ENCODE results near the gene ZFX. TPM values are rescaled to one million over a fixed set of nuclear protein-coding genes. Genes with fewer than 3 reads are reported as not detected.

Gene ZFX
- total RNA-seq, 3 donors from 2014 or later: 32.7 to 65.1 (median 41.7) TPM

GRCh38 chrX:24196509-24196908, 47.0 kb downstream of the ZFX start:
- DNase-seq (no peak), ATAC-seq (no peak)
- H3K4me1 ChIP-seq (ENCODE audit: low read depth): peaks cover 2% of the 10 kb centered on the region
- H3K36me3 ChIP-seq (ENCODE audit: low read depth): no peaks in the 10 kb centered on the region
- H3K4me3 ChIP-seq: no peak overlapping the region
- H3K9me3 ChIP-seq: no peaks in the 10 kb centered on the region
- intact Hi-C loops (cut with DNase I, micrococcal nuclease): no loop called here
- TF ChIP-seq, protein P1, sequence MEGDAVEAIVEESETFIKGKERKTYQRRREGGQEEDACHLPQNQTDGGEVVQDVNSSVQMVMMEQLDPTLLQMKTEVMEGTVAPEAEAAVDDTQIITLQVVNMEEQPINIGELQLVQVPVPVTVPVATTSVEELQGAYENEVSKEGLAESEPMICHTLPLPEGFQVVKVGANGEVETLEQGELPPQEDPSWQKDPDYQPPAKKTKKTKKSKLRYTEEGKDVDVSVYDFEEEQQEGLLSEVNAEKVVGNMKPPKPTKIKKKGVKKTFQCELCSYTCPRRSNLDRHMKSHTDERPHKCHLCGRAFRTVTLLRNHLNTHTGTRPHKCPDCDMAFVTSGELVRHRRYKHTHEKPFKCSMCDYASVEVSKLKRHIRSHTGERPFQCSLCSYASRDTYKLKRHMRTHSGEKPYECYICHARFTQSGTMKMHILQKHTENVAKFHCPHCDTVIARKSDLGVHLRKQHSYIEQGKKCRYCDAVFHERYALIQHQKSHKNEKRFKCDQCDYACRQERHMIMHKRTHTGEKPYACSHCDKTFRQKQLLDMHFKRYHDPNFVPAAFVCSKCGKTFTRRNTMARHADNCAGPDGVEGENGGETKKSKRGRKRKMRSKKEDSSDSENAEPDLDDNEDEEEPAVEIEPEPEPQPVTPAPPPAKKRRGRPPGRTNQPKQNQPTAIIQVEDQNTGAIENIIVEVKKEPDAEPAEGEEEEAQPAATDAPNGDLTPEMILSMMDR (IDR thresholded peaks at IDR 0.05): no peak

DNA sequence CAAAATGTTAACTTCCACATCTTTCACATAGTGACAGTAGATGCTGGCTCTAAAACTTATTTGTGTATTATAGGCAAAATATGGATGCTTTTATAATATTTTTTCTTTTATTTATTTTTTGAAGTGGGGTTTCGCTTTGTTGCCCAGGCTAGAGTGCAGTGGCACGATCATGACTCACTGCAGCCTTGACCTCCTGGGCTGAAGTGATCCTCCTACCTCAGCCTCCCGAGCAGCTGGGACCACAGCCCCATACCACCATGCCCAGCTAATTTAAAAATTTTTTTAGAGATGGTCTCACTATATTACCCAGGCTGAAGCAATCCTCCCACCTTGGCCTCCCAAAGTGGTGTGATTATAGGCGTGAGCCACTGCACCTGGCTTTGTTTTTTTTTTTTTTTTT, 48.6 kb downstream of the ZFX start:
- H3K4me3 ChIP-seq: no peak overlapping the region
- no peaks in the 10 kb centered on the region for H3K9me3 ChIP-seq
- ATAC-seq (no peak), DNase-seq (no peak)
- TF ChIP-seq, protein P1 (IDR thresholded peaks at IDR 0.05): no peak
- intact Hi-C loops (cut with DNase I, micrococcal nuclease): no loop called here
- no peaks in the 10 kb centered on the region for H3K36me3 ChIP-seq (ENCODE audit: low read depth)
- H3K4me1 ChIP-seq (ENCODE audit: low read depth): peaks cover 3% of the 10 kb centered on the region

DNA sequence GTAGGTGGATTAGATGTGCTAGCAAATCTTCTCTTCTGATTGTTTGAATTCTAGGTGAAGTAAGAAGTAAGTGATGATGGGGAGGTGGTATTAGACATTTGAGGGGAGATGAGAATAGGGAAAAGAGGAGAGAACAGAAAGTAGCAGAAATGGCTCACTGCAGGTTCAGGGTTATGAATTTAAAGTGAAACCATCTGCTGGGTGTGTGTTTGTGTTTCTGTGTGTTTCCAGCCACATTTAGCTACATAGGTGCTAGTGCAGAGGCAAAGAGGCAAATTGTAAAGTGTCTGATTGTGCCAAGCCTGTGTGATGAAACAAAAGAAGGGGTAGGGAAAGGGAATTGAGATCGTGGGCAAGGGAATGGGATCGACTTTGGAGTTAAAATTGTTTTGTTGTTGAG, 50.6 kb downstream of the ZFX start:
- Histone ChIP-seq H3K9me3 (no peaks in the 10 kb centered on the region), H3K4me1 (ENCODE audit: low read depth) (peaks cover 3% of the 10 kb centered on the region), H3K36me3 (ENCODE audit: low read depth) (no peaks in the 10 kb centered on the region), H3K4me3 (no peak overlapping the region)
- intact Hi-C loops (cut with DNase I, micrococcal nuclease): no loop called here
- no peak for DNase-seq
- no peak for ATAC-seq
- TF ChIP-seq, protein P1 (IDR thresholded peaks at IDR 0.05): no peak

DNA sequence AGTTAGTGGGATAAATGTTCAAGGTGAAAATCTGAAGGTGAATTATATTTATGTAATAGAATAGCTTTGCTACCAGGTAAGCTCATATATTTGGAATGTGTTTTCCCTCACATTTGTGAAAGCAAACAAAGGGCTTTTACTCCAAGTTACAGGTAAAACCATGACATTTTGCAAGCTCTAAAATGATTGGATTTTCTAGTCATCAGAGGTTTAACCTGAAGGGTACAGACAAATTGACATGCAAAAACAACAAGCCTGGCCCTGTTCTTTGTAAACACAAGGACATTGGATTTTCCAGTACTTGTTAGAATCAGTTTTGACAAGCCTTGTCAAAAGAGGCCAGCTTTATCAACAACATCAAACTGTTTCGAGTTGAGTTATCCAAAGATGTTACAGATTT, 51.7 kb downstream of the ZFX start:
- H3K4me1 ChIP-seq (ENCODE audit: low read depth): peaks cover 3% of the 10 kb centered on the region
- TF ChIP-seq, protein P1 (IDR thresholded peaks at IDR 0.05): no peak
- no peaks in the 10 kb centered on the region for H3K36me3 ChIP-seq (ENCODE audit: low read depth)
- no peak overlapping the region for H3K4me3 ChIP-seq
- H3K9me3 ChIP-seq: no peaks in the 10 kb centered on the region
- no peak for DNase-seq
- intact Hi-C loops (cut with DNase I, micrococcal nuclease): no loop called here
- ATAC-seq: no peak

DNA sequence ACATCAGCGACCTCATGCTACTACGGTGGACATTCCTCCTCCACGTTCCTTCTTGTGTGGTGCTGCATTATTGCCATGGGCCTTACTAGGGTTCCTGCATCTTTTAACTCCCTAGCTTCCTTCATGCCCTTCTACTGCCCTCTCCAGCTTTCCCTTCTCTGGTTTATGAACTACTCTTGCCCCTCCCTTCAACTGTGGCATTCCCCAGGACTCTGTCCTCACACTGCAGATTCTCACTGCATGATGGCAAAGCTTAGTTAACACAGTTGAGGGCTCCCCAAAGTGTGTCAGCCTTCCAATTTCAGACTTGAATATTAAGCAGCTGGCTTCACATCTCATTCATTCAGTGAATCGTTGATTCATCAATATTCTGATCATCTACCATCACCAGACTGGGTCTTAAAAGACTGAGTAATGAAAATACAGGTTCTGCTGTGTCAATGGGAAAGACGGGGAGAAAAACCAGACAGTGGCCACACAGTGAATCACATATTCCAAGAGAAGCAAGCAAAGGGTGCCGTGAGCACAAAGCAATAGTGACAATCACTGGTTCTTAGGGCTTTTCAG, 53.0 kb downstream of the ZFX start:
- ATAC-seq (no peak), DNase-seq (no peak)
- Histone ChIP-seq H3K4me1 (ENCODE audit: low read depth) (peaks cover 3% of the 10 kb centered on the region), H3K36me3 (ENCODE audit: low read depth) (no peaks in the 10 kb centered on the region), H3K9me3 (no peaks in the 10 kb centered on the region), H3K4me3 (no peak overlapping the region)
- intact Hi-C loops (cut with DNase I, micrococcal nuclease): no loop called here
- TF ChIP-seq, protein P1 (IDR thresholded peaks at IDR 0.05): no peak
